SK-N-SH treated with all-trans-retinoic acid at 6 μM for 48 hours (cell line): ENCODE data around the gene HAO1.

Source experiments
- ATAC-seq: fragments of 200-7000 bp; cut with Tn5 transposase; 3 replicates; pipeline ENCODE4 v1.9.1; 2020; ENCODE audit warnings: mild to moderate bottlenecking, moderate library complexity
- ARNTL ChIP-seq: fragments of 450-650 bp; formaldehyde crosslinking; IDR thresholded peaks from 2 replicates; pipeline ENCODE4 v1.5.0; 2020; ENCODE audit warnings: low read depth, mild to moderate bottlenecking, moderate library complexity, borderline replicate concordance
- BACH2 ChIP-seq: fragments of 250-450 bp; sonication (Bioruptor Pico); IDR thresholded peaks from 2 replicates; pipeline ENCODE4 v1.9.0; 2021; ENCODE audit warnings: mild to moderate bottlenecking, borderline replicate concordance
- CREB5 ChIP-seq: fragments of 250-450 bp; sonication (Bioruptor Pico); IDR thresholded peaks from 2 replicates; pipeline ENCODE4 v1.5.1; 2020; ENCODE audit warnings: low read depth, mild to moderate bottlenecking, moderate library complexity
- CSDC2 ChIP-seq: fragments of 250-450 bp; sonication (Bioruptor Pico); IDR thresholded peaks from 2 replicates; pipeline ENCODE4 v1.5.0; 2020; ENCODE audit warnings: mild to moderate bottlenecking, moderate library complexity
- CSRNP3 ChIP-seq: fragments of 250-450 bp; sonication (Bioruptor Pico); IDR thresholded peaks from 2 replicates; pipeline ENCODE4 v1.5.1; 2021; ENCODE audit warnings: mild to moderate bottlenecking, moderate library complexity
- ESRRG ChIP-seq: fragments of 250-450 bp; sonication (Bioruptor Pico); IDR thresholded peaks from 2 replicates; pipeline ENCODE4 v1.6.1; 2021; ENCODE audit warnings: mild to moderate bottlenecking
- GLIS3 ChIP-seq: fragments of 250-450 bp; sonication (Bioruptor Pico); IDR thresholded peaks from 2 replicates; pipeline ENCODE4 v1.5.0; 2020; ENCODE audit warnings: mild to moderate bottlenecking, moderate library complexity
- ISL1 ChIP-seq: fragments of 250-450 bp; sonication (Bioruptor Pico); IDR thresholded peaks from 2 replicates; pipeline ENCODE4 v2.1.2; 2022; ENCODE audit warnings: mild to moderate bottlenecking, moderate library complexity
- PATZ1 ChIP-seq: fragments of 250-450 bp; sonication (Bioruptor Pico); IDR thresholded peaks from 2 replicates; pipeline ENCODE4 v1.8.0; 2020; ENCODE audit warnings: mild to moderate bottlenecking, moderate library complexity, borderline replicate concordance
- POU6F1 ChIP-seq: fragments of 250-450 bp; sonication (Bioruptor Pico); IDR thresholded peaks from 2 replicates; pipeline ENCODE4 v1.8.0; 2021; ENCODE audit warnings: low read depth, mild to moderate bottlenecking, moderate library complexity, borderline replicate concordance
- PPARA ChIP-seq: fragments of 250-450 bp; sonication (Bioruptor Pico); IDR thresholded peaks from 2 replicates; pipeline ENCODE4 v1.5.0; 2020; ENCODE audit warnings: mild to moderate bottlenecking, borderline replicate concordance
- RARB ChIP-seq: fragments of 250-450 bp; sonication (Bioruptor Pico); IDR thresholded peaks from 2 replicates; pipeline ENCODE4 v1.8.0; 2021; ENCODE audit warnings: mild to moderate bottlenecking, moderate library complexity
- SNAI2 ChIP-seq: fragments of 250-450 bp; sonication (Bioruptor Pico); IDR thresholded peaks from 2 replicates; pipeline ENCODE4 v1.5.0; 2020; ENCODE audit warnings: mild to moderate bottlenecking, moderate library complexity
- TCF4 ChIP-seq: fragments of 250-450 bp; sonication (Bioruptor Pico); IDR thresholded peaks from 2 replicates; pipeline ENCODE4 v1.8.0; 2021; ENCODE audit warnings: mild to moderate bottlenecking, moderate library complexity, borderline replicate concordance
- ZFP3 ChIP-seq: fragments of 250-450 bp; sonication (Bioruptor Pico); IDR thresholded peaks from 2 replicates; pipeline ENCODE4 v1.5.0; 2020; ENCODE audit warnings: mild to moderate bottlenecking, moderate library complexity
- ZFP30 ChIP-seq: fragments of 450-650 bp; formaldehyde crosslinking; IDR thresholded peaks from 2 replicates; pipeline ENCODE4 v1.5.0; 2022; ENCODE audit warnings: mild to moderate bottlenecking, moderate library complexity
- ZNF70 ChIP-seq: fragments of 450-650 bp; formaldehyde crosslinking; IDR thresholded peaks from 2 replicates; pipeline ENCODE4 v1.5.0; 2020; ENCODE audit warnings: mild to moderate bottlenecking, moderate library complexity
- ZNF8 ChIP-seq: fragments of 450-650 bp; formaldehyde crosslinking; IDR thresholded peaks from 2 replicates; pipeline ENCODE4 v1.5.0; 2020; ENCODE audit warnings: mild to moderate bottlenecking, moderate library complexity

The HAO1 gene

GRCh38 chr20:7908905-7909304 lies 31.4 kb downstream of the HAO1 start:
- TF ChIP-seq PATZ1 (CRISPR knock-in tag) (no peak), BACH2 (CRISPR knock-in tag) (no peak), GLIS3 (no peak), ISL1 (no peak), CSRNP3 (CRISPR knock-in tag) (no peak)
- no peak for ATAC-seq

GRCh38 chr20:7903429-7903828 lies 36.8 kb downstream of the HAO1 start:
- ATAC-seq: no peak

GRCh38 chr20:7902879-7903278 lies 37.4 kb downstream of the HAO1 start:
- no peak for TF ChIP-seq RARB
- no peak for TF ChIP-seq ZNF70 (CRISPR knock-in tag)
- no peak for TF ChIP-seq PPARA (CRISPR knock-in tag)
- TF ChIP-seq CREB5: no peak
- TF ChIP-seq ARNTL (CRISPR knock-in tag): no peak
- TF ChIP-seq ISL1: no peak
- no peak for TF ChIP-seq ESRRG
- no peak for TF ChIP-seq TCF4 (CRISPR knock-in tag)
- no peak for TF ChIP-seq SNAI2
- no peak for TF ChIP-seq GLIS3
- TF ChIP-seq POU6F1: no peak
- TF ChIP-seq ZNF8 (CRISPR knock-in tag): no peak
- no peak for ATAC-seq

More at GRCh38 chr20:7903429-7903828, 36.8 kb downstream of the HAO1 start:
- no peak for TF ChIP-seq PPARA (CRISPR knock-in tag)
- TF ChIP-seq CSRNP3 (CRISPR knock-in tag): no peak
- no peak for TF ChIP-seq TCF4 (CRISPR knock-in tag)
- TF ChIP-seq POU6F1: no peak
- no peak for TF ChIP-seq SNAI2
- no peak for TF ChIP-seq CSDC2 (CRISPR knock-in tag)
- TF ChIP-seq ZNF8 (CRISPR knock-in tag): no peak
- TF ChIP-seq ESRRG: no peak
- no peak for TF ChIP-seq ISL1
- TF ChIP-seq ZFP30: no peak
- no peak for TF ChIP-seq BACH2 (CRISPR knock-in tag)
- TF ChIP-seq ZFP3 (CRISPR knock-in tag): no peak

- TF ChIP-seq CSRNP3 (CRISPR knock-in tag) (no peak), ARNTL (CRISPR knock-in tag) (no peak)
These were observed 42.4 kb downstream of the HAO1 start for GRCh38 chr20:7897781-7898364.

More at GRCh38 chr20:7897781-7898364, 42.4 kb downstream of the HAO1 start:
- no peak for ATAC-seq
